Mesothelial cell of epicardium (in vitro differentiated cells): Measurements from ENCODE around the gene CTNNA3. TPM values are rescaled to one million over a fixed set of nuclear protein-coding genes. Genes with fewer than 3 reads are reported as not detected.
A peak's percentile ranks its signal among the peaks of the same experiment; 100 is the strongest.

Experiments used
- DNase-seq, 2 experiments: peaks; one replicate each; pipeline ENCODE4 v3.0.0; 2021; ENCODE audit warnings: low spot score in 2 of 2; ENCODE audit not compliant: unreplicated experiment in 2 of 2
- H3K27ac Mint-ChIP-seq: 2 replicates; pipeline ENCODE4 v1.8.0; 2021; ENCODE audit warnings: mixed read lengths
- H3K27me3 Mint-ChIP-seq: 2 replicates; pipeline ENCODE4 v1.8.0; 2021; ENCODE audit warnings: low read depth, mixed read lengths
- H3K36me3 Mint-ChIP-seq: 2 replicates; pipeline ENCODE4 v1.8.0; 2021; ENCODE audit warnings: mixed read lengths
- H3K4me1 Mint-ChIP-seq: 2 replicates; pipeline ENCODE4 v1.8.0; 2021; ENCODE audit warnings: mixed read lengths
- H3K4me3 Mint-ChIP-seq: 2 replicates; pipeline ENCODE4 v1.8.0; 2021; ENCODE audit warnings: mild to moderate bottlenecking, moderate library complexity, mixed read lengths
- H3K9me3 Mint-ChIP-seq: 2 replicates; pipeline ENCODE4 v1.8.0; 2021; ENCODE audit warnings: mixed read lengths
- total RNA-seq: library from RNA; stranded (reverse); gene quantifications from 3 replicates; pipeline ENCODE4 v1.2.1, GENCODE V29; 2021
- TF ChIP-seq, protein P1 (sequence below): fragments of 200-600 bp; sonication (generic); IDR thresholded peaks from one replicate; pipeline ENCODE4 v1.5.0; 2021; ENCODE audit warnings: antibody characterized with exemption; ENCODE audit not compliant: unreplicated experiment

The CTNNA3 gene
- total RNA-seq, 1 donor from 2014 or later: 14.2 TPM

DNA sequence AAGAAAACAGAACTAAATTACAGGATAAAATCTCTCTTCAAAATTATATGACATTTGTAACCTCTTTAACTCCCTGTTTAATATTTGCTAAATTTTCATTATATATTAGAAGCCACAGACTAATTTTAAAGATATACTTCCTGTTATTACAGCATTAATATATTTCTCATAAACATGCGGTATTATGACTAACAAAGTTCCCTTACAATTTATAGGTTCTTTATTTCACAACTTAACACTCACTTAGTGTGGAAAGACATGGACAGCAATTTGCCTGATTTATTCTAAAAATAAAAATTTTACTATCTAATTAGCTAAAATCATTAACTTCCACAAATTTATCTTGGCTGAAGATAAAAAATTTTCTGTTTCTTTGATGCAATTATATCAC, 29.0 kb downstream of the CTNNA3 start:
- Mint-ChIP-seq H3K4me3 (no peak overlapping the region), H3K9me3 (no peaks in the 10 kb centered on the region), H3K4me1 (peaks cover 7% of the 10 kb centered on the region), H3K36me3 (no peaks in the 10 kb centered on the region), H3K27ac (no peak overlapping the region), H3K27me3 (no peaks in the 10 kb centered on the region)
- no peak for DNase-seq
- TF ChIP-seq, protein P1, sequence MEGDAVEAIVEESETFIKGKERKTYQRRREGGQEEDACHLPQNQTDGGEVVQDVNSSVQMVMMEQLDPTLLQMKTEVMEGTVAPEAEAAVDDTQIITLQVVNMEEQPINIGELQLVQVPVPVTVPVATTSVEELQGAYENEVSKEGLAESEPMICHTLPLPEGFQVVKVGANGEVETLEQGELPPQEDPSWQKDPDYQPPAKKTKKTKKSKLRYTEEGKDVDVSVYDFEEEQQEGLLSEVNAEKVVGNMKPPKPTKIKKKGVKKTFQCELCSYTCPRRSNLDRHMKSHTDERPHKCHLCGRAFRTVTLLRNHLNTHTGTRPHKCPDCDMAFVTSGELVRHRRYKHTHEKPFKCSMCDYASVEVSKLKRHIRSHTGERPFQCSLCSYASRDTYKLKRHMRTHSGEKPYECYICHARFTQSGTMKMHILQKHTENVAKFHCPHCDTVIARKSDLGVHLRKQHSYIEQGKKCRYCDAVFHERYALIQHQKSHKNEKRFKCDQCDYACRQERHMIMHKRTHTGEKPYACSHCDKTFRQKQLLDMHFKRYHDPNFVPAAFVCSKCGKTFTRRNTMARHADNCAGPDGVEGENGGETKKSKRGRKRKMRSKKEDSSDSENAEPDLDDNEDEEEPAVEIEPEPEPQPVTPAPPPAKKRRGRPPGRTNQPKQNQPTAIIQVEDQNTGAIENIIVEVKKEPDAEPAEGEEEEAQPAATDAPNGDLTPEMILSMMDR: no peak

DNA sequence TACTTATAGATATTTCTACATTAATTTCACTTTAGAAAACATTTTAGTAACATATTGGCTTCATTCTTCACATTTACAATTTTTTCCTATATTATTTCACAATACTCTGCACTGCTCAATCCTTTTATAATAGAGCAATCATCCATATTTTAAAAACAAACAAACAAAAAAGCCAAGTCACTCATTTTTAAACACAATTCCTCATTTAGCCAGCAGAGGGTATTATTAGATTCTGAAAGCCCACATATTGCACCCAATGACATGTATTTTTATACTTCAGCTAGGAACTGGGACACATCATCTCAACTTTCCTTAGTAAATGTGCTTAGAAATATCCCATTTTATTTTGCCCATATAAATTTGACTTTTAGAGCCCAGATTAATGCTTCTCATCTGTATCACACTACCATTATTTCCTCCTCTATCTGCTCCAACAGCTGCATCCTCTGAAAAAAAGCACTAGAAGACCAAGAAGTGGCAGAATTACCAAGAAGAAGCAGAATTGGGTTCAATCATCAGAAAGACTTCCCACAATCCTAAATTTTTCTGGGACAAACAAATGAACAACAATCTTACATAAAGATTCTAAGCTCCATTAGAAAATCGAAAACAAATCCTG, 29.5 kb downstream of the CTNNA3 start:
- no peak overlapping the region for H3K27ac Mint-ChIP-seq
- TF ChIP-seq, protein P1: peak; percentile 56
- no peak for DNase-seq
- H3K9me3 Mint-ChIP-seq: no peaks in the 10 kb centered on the region
- peaks cover 7% of the 10 kb centered on the region for H3K4me1 Mint-ChIP-seq
- no peaks in the 10 kb centered on the region for H3K27me3 Mint-ChIP-seq
- H3K36me3 Mint-ChIP-seq: no peaks in the 10 kb centered on the region
- H3K4me3 Mint-ChIP-seq: no peak overlapping the region

DNA sequence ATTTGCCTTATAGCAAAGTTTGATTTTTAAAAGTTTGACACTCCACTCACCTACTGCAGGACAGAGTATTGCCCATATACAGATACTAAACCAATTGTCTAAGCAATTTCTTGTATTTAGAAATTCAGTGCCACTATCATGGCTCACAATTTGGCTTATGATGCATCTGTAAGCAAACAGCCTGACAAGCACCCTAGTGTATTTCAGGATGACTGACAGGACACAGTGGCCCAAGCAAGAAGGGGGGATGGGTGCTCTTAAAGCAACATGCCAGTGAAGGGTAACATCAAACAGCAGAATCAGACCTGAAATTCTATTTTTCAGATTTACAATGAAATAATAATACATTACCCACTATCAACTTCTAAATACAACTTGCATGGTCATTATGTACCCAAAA, 30.5 kb downstream of the CTNNA3 start:
- Mint-ChIP-seq H3K4me1 (peaks cover 7% of the 10 kb centered on the region), H3K9me3 (no peaks in the 10 kb centered on the region), H3K36me3 (no peaks in the 10 kb centered on the region), H3K4me3 (no peak overlapping the region), H3K27ac (no peak overlapping the region), H3K27me3 (no peaks in the 10 kb centered on the region)
- no peak for DNase-seq
- TF ChIP-seq, protein P1: no peak

DNA sequence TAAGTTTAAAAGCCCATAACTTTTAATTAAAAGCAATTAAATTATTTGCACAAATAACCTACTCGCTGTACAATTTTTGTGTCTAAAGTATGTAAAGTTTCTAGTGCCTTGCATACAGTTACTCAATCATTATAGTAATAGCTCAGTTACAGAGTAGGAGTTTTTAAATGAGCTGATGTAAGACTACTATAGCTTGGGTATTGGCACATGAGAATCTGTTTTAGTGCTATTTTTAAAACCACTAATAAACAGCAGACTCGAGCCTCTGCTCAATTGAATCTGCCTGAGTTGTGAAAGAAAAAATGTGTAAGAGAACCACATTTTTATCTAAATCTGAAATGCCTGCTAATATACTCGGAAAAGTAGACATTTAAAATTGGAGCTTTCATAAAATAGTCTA, 31.1 kb downstream of the CTNNA3 start:
- Mint-ChIP-seq H3K4me1 (peaks cover 7% of the 10 kb centered on the region), H3K9me3 (no peaks in the 10 kb centered on the region), H3K27ac (no peak overlapping the region), H3K27me3 (no peaks in the 10 kb centered on the region), H3K4me3 (no peak overlapping the region), H3K36me3 (no peaks in the 10 kb centered on the region)
- TF ChIP-seq, protein P1: no peak
- no peak for DNase-seq

DNA sequence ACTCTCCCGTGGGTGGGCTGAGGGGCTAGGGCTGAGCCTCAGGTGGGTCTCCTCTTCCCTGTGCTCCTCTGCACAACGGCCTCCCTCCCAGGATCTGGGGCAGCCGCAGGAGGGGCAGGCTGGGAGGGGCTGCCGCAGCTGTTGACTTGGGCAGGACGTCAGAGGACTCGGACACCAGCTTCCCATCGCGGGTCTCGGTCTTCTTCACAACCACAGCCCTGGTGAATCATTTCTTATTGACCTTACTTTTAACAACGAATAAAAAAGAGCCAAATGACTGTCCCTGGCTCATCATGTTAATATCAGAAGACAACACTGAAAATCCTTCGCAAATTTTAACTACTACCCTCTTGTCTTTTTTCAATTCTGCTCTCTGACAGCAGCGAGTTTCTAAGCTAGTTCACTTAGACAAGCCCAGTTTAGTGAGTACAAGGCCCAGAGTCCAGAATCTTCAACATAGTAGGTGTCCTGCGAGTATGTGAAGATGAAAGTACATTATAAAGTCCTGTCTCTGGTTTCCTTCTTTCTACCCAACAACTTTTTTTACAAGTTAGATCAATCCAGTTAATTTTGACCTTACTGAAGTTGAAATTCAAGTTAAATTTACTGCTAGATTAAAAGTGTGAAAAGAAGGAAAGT, 32.4 kb downstream of the CTNNA3 start:
- Mint-ChIP-seq H3K27ac (no peak overlapping the region), H3K36me3 (no peaks in the 10 kb centered on the region), H3K9me3 (no peaks in the 10 kb centered on the region), H3K4me3 (no peak overlapping the region), H3K27me3 (no peaks in the 10 kb centered on the region), H3K4me1 (peaks cover 7% of the 10 kb centered on the region)
- no peak for DNase-seq
- TF ChIP-seq, protein P1: no peak
